HepG2 (cell line): ENCODE data around the gene VSTM2A.

Experiments used
- ATF7 ChIP-seq, 2 experiments: fragments of 450-650 bp in 1 of 2; sonication (generic) in 1 of 2; formaldehyde crosslinking in 1 of 2; IDR thresholded peaks; 2 replicates each; pipeline versions ENCODE4 v1.4.0 to v1.6.1; 2016 to 2020; ENCODE audit warnings: antibody characterized with exemption in 1 of 2, mild to moderate bottlenecking in 1 of 2, missing genetic modification reagents in 1 of 2
- DRAP1 ChIP-seq: IDR thresholded peaks from 2 replicates; pipeline ENCODE4 v1.6.1; 2016; ENCODE audit warnings: missing genetic modification reagents, missing compliant biosample characterization
- NKX3-1 ChIP-seq: sonication (generic); formaldehyde crosslinking; IDR thresholded peaks from 2 replicates; pipeline ENCODE4 v1.5.0; 2020; ENCODE audit warnings: missing genetic modification reagents
- REPIN1 ChIP-seq: sonication (generic); formaldehyde crosslinking; IDR thresholded peaks from 2 replicates; pipeline ENCODE4 v1.8.0; 2022; ENCODE audit warnings: missing genetic modification reagents, low read depth, mild to moderate bottlenecking, borderline replicate concordance

- TF ChIP-seq REPIN1 (CRISPR knock-in tag) (no peak), NKX3-1 (CRISPR knock-in tag) (no peak), DRAP1 (CRISPR knock-in tag) (no peak), ATF7 (IDR thresholded peaks at IDR 0.05) (no peak), ATF7 (CRISPR knock-in tag; IDR thresholded peaks at IDR 0.05) (no peak)
Observed at GRCh38 chr7:54541669-54542625, at the start of gene VSTM2A.
